ENCODE results near the gene DPP4. TPM values are rescaled to one million over a fixed set of nuclear protein-coding genes. Genes with fewer than 3 reads are reported as not detected.
A peak's percentile ranks its signal among the peaks of the same experiment; 100 is the strongest.

Gene DPP4
- total RNA-seq, 1 experiment from 2014 or later = 2.8 TPM

DNA sequence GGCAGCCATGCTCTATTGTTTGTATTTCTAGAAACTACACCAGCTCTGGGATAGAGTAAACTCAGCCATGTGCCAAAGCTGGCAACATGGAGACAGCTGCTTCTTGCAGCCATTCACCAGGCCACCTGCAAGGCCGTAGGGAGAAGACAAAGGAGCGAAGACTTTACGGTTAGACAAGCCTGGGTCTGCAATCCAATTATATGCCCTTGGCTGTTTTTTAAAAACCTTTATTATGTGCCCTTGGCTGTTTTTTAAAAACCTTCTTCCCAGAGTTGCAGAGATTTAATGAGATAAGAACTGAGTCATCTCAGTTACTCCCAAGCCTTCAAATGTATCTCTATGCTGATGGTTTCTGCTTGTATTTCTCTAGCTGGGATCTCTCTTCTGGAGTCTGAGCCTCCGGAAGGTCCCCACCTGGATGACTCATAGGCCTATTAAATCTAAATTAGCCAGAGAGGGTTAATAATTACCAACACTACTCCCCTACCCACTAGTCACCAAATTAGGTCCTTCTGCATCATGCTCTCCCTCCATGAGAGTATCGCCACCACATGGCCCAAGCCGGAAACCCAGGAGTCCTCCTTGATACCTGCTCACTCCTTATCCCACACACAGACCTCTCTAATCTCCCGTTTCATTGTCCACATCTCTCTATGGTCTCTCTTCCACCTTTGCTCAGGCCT lies 17.5 kb upstream of the DPP4 start:
- Histone ChIP-seq H3K9me3 (ENCODE audit: control insufficient read depth, low read depth, low read length) (no peaks in the 10 kb centered on the region), H2BK15ac (ENCODE audit: low read depth, low read length) (no peak overlapping the region), H3T11ph (ENCODE audit: low read length) (no peak overlapping the region), H2AK5ac (ENCODE audit: insufficient read length, low read length) (no peak overlapping the region), H3K4ac (ENCODE audit: low read depth, low read length) (no peak overlapping the region), H3K27ac (ENCODE audit: insufficient read length, low read depth, low read length) (no peak overlapping the region), H3K23ac (ENCODE audit: insufficient read length, low read depth, low read length) (no peak overlapping the region), H3K18ac (ENCODE audit: insufficient read length, low read depth, low read length) (no peak overlapping the region), H4K8ac (replicated peaks; ENCODE audit: insufficient read length, low read depth, low read length) (no peak overlapping the region), H3K79me2 (ENCODE audit: insufficient read depth, low read length) (no peaks in the 10 kb centered on the region), H2AFZ (ENCODE audit: low read length) (no peak overlapping the region), H3K4me1 (ENCODE audit: insufficient read depth, low read length) (no peaks in the 10 kb centered on the region), H4K20me1 (ENCODE audit: control insufficient read depth, insufficient read depth, insufficient read length) (no peaks in the 10 kb centered on the region), H2BK20ac (ENCODE audit: low read depth, low read length, poor library complexity, severe bottlenecking) (no peak overlapping the region), H3K23me2 (ENCODE audit: insufficient read length, low read depth, low read length, poor library complexity, severe bottlenecking) (no peaks in the 10 kb centered on the region), H2BK5ac (ENCODE audit: insufficient read length, low read length) (no peak overlapping the region), H3K79me1 (ENCODE audit: insufficient read depth, low read depth, low read length, poor library complexity, severe bottlenecking) (no peaks in the 10 kb centered on the region), H4K5ac (ENCODE audit: insufficient read length, low read depth, low read length) (no peak overlapping the region), H3K9ac (ENCODE audit: extremely low read depth, insufficient read length, low read length) (no peak overlapping the region), H2BK120ac (ENCODE audit: low read depth, low read length, poor library complexity, severe bottlenecking) (no peak overlapping the region), H4K91ac (ENCODE audit: insufficient read length, low read depth, low read length) (no peak overlapping the region), H3K27me3 (ENCODE audit: insufficient read depth, low read length) (no peaks in the 10 kb centered on the region), H3K56ac (ENCODE audit: insufficient read length, low read depth, low read length) (no peak overlapping the region), H3K4me2 (ENCODE audit: insufficient read depth, insufficient read length, low read length) (no peak overlapping the region), H3K14ac (ENCODE audit: insufficient read depth, low read length) (no peak overlapping the region), H2BK12ac (ENCODE audit: insufficient read length, low read depth, low read length) (no peak overlapping the region)
- peak; percentile 63 for DNase-seq
- Mint-ChIP-seq H3K4me1 (peaks cover 8 to 11% of the 10 kb centered on the region in 2 experiments), H3K27me3 (ENCODE audit: low read depth) (no peaks in the 10 kb centered on the region), H3K36me3 (ENCODE audit: insufficient read depth in 1 of 3, low read depth in 3 of 3) (no peaks in the 10 kb centered on the region), H3K9me3 (no peaks in the 10 kb centered on the region), H3K4me3 (no peak overlapping the region), H3K27ac (no peak overlapping the region)
- no CpG with 5 or more reads among the region's 7 CpGs for WGBS (ENCODE audit: extremely low coverage, insufficient read length, low lambda C conversion rate)
- TF ChIP-seq CTCF (conservative IDR thresholded peaks at IDR 0.05) = peak; percentile 61

Measured in H9 (cell line).